Head of caudate nucleus (tissue), 42 donors: ENCODE measurements around the gene TENM4.

Experiments used
- DNase-seq, 42 donors: peaks; one replicate each; pipeline versions ENCODE4 v3.0.0 to v3.0.0-alpha.2; 2020 to 2021; ENCODE audit warnings: mixed read lengths in 7 of 42
- intact Hi-C: fragments of 100-400 bp; cut with DNase I; formaldehyde crosslinking; loops from one replicate; pipeline ENCODE4 v1.15.0; 2022

The TENM4 gene

GRCh38 chr11:78930810-78931523 is 509.9 kb downstream of the TENM4 start:
- no peak for DNase-seq
- intact Hi-C loops, result no loop called here

- DNase-seq, result no peak
- intact Hi-C loops, result no loop called here
Observed at GRCh38 chr11:78929906-78930220, 511.0 kb downstream of the TENM4 start.

GRCh38 chr11:78929207-78929905 is 511.5 kb downstream of the TENM4 start:
- DNase-seq, result peak in 9 of 42 donors; percentile 13 to 58 (median 31)
- intact Hi-C loops, result no loop called here

- intact Hi-C loops, result no loop called here
- DNase-seq, result no peak
Observed at GRCh38 chr11:78927511-78927910, 513.3 kb downstream of the TENM4 start.

- intact Hi-C loops, result no loop called here
- no peak for DNase-seq
Observed at GRCh38 chr11:78926633-78927338, 514.0 kb downstream of the TENM4 start.

- DNase-seq, result peak in 4 of 42 donors; percentile 16 to 50 (median 32)
- intact Hi-C loops, result no loop called here
Observed at GRCh38 chr11:78925387-78925786, 515.4 kb downstream of the TENM4 start.

- DNase-seq, result no peak
- intact Hi-C loops, result no loop called here
Observed at GRCh38 chr11:78922859-78923625, 517.8 kb downstream of the TENM4 start.

GRCh38 chr11:78921509-78921908 is 519.3 kb downstream of the TENM4 start:
- DNase-seq, result no peak
- intact Hi-C loops, result no loop called here

GRCh38 chr11:78920329-78920728 is 520.5 kb downstream of the TENM4 start:
- no peak for DNase-seq
- intact Hi-C loops, result no loop called here

GRCh38 chr11:78916759-78917158 is 524.1 kb downstream of the TENM4 start:
- intact Hi-C loops, result no loop called here
- no peak for DNase-seq

- intact Hi-C loops, result no loop called here
- DNase-seq, result peak in 3 of 42 donors; percentile 29 to 47 (median 33)
Observed at GRCh38 chr11:78914503-78914902, 526.3 kb downstream of the TENM4 start.

- DNase-seq, result no peak
- intact Hi-C loops, result no loop called here
Observed at GRCh38 chr11:78912778-78913177, 528.1 kb downstream of the TENM4 start.

- no peak for DNase-seq
- intact Hi-C loops, result no loop called here
Observed at GRCh38 chr11:78910322-78910721, 530.5 kb downstream of the TENM4 start.

GRCh38 chr11:78909386-78909785 is 531.4 kb downstream of the TENM4 start:
- intact Hi-C loops, result no loop called here

GRCh38 chr11:78907636-78908035 is 533.2 kb downstream of the TENM4 start:
- intact Hi-C loops, result no loop called here
- DNase-seq, result no peak

More at GRCh38 chr11:78909386-78909785, 531.4 kb downstream of the TENM4 start:
- DNase-seq, result no peak

GRCh38 chr11:78906566-78906965 is 534.3 kb downstream of the TENM4 start:
- intact Hi-C loops, result no loop called here
- no peak for DNase-seq

- DNase-seq, result no peak
- intact Hi-C loops, result no loop called here
Observed at GRCh38 chr11:78905756-78906155, 535.1 kb downstream of the TENM4 start.

GRCh38 chr11:78902771-78903507 is 537.9 kb downstream of the TENM4 start:
- DNase-seq, result no peak

GRCh38 chr11:78901831-78902230 is 539.0 kb downstream of the TENM4 start:
- DNase-seq, result no peak

More at GRCh38 chr11:78902771-78903507, 537.9 kb downstream of the TENM4 start:
- intact Hi-C loops, result no loop called here

More at GRCh38 chr11:78901831-78902230, 539.0 kb downstream of the TENM4 start:
- intact Hi-C loops, result no loop called here
